ENCODE measurements around the gene CDC42EP4. TPM values are rescaled to one million over a fixed set of nuclear protein-coding genes. Genes with fewer than 3 reads are reported as not detected.

The CDC42EP4 gene
- total and polyA plus RNA-seq, 10 of the 15 experiments (the other 5 are each of a cell fraction or from before 2014, with no cell fraction given), result 0.05 to 7.1 (median 2.7) TPM

- no peak for TF ChIP-seq MEF2A (IDR thresholded peaks at IDR 0.05; ENCODE audit: insufficient read depth, low read depth, low read length)
- TF ChIP-seq SREBF1 (IDR thresholded peaks at IDR 0.05; ENCODE audit: low read length), result no peak
- TF ChIP-seq MYB (IDR thresholded peaks at IDR 0.05; ENCODE audit: borderline replicate concordance, low read depth, low read length), result no peak
- no peak for TF ChIP-seq STAT3 (IDR thresholded peaks at IDR 0.05; ENCODE audit: low read depth, low read length)
- TF ChIP-seq TAF1 (IDR thresholded peaks at IDR 0.05; ENCODE audit: borderline replicate concordance, low read depth, low read length), result peak; percentile 49; the same call in 1 of the 2 replicates
- no peak for TF ChIP-seq RELA (IDR thresholded peaks at IDR 0.05; ENCODE audit: borderline replicate concordance, partially characterized antibody)
- TF ChIP-seq ZNF217 (IDR thresholded peaks at IDR 0.05), result no peak
- peak; percentile 69 for TF ChIP-seq RFX5 (IDR thresholded peaks at IDR 0.05; ENCODE audit: low read depth, low read length)
- no peak for TF ChIP-seq SMAD1 (IDR thresholded peaks at IDR 0.05; ENCODE audit: low read depth, partially characterized antibody)
- no peak for TF ChIP-seq NFIC (IDR thresholded peaks at IDR 0.05; ENCODE audit: low read depth, low read length)
- TF ChIP-seq TARDBP (IDR thresholded peaks at IDR 0.05; ENCODE audit: borderline replicate concordance), result no peak
- no peak for TF ChIP-seq CHD1 (IDR thresholded peaks at IDR 0.05; ENCODE audit: low read depth, low read length)
- TF ChIP-seq, protein P1, sequence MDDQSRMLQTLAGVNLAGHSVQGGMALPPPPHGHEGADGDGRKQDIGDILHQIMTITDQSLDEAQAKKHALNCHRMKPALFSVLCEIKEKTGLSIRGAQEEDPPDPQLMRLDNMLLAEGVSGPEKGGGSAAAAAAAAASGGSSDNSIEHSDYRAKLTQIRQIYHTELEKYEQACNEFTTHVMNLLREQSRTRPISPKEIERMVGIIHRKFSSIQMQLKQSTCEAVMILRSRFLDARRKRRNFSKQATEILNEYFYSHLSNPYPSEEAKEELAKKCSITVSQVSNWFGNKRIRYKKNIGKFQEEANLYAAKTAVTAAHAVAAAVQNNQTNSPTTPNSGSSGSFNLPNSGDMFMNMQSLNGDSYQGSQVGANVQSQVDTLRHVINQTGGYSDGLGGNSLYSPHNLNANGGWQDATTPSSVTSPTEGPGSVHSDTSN (IDR thresholded peaks at IDR 0.05; ENCODE audit: insufficient replicate concordance, low read depth, low read length), result no peak
- TF ChIP-seq NR2C2 (IDR thresholded peaks at IDR 0.05; ENCODE audit: borderline replicate concordance, control insufficient read depth, insufficient read length, low read depth), result no peak
- no peak for TF ChIP-seq EZH2 (IDR thresholded peaks at IDR 0.05; ENCODE audit: borderline replicate concordance, control insufficient read depth, low read depth, low read length)
- no peak for TF ChIP-seq ELK1 (IDR thresholded peaks at IDR 0.05; ENCODE audit: low read depth, low read length)
- TF ChIP-seq CEBPB (IDR thresholded peaks at IDR 0.05; ENCODE audit: borderline replicate concordance in 1 of 2, low read depth in 2 of 2, low read length in 2 of 2), result no peak
- TF ChIP-seq GATAD2B (conservative IDR thresholded peaks at IDR 0.05; ENCODE audit: low read depth), result peak; percentile 78; the same call in 1 of the 2 replicates
- no peak for TF ChIP-seq SRF (IDR thresholded peaks at IDR 0.05; ENCODE audit: low read depth in 2 of 2, low read length in 2 of 2)
- no peak for TF ChIP-seq IRF4 (IDR thresholded peaks at IDR 0.05; ENCODE audit: low read depth, low read length)
- TF ChIP-seq USF1 (IDR thresholded peaks at IDR 0.05; ENCODE audit: borderline replicate concordance, extremely low read length, insufficient read depth, low read depth, low read length), result no peak
- TF ChIP-seq, protein P2, sequence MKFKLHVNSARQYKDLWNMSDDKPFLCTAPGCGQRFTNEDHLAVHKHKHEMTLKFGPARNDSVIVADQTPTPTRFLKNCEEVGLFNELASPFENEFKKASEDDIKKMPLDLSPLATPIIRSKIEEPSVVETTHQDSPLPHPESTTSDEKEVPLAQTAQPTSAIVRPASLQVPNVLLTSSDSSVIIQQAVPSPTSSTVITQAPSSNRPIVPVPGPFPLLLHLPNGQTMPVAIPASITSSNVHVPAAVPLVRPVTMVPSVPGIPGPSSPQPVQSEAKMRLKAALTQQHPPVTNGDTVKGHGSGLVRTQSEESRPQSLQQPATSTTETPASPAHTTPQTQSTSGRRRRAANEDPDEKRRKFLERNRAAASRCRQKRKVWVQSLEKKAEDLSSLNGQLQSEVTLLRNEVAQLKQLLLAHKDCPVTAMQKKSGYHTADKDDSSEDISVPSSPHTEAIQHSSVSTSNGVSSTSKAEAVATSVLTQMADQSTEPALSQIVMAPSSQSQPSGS (IDR thresholded peaks at IDR 0.05; ENCODE audit: low read length), result no peak
- TF ChIP-seq, protein P3, sequence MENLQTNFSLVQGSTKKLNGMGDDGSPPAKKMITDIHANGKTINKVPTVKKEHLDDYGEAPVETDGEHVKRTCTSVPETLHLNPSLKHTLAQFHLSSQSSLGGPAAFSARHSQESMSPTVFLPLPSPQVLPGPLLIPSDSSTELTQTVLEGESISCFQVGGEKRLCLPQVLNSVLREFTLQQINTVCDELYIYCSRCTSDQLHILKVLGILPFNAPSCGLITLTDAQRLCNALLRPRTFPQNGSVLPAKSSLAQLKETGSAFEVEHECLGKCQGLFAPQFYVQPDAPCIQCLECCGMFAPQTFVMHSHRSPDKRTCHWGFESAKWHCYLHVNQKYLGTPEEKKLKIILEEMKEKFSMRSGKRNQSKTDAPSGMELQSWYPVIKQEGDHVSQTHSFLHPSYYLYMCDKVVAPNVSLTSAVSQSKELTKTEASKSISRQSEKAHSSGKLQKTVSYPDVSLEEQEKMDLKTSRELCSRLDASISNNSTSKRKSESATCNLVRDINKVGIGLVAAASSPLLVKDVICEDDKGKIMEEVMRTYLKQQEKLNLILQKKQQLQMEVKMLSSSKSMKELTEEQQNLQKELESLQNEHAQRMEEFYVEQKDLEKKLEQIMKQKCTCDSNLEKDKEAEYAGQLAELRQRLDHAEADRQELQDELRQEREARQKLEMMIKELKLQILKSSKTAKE (IDR thresholded peaks at IDR 0.05; ENCODE audit: low read depth, poor library complexity, severe bottlenecking), result no peak
Measured at GRCh38 chr17:73311781-73312641, at the start of gene CDC42EP4 (continued).

All from GM12878 (cell line).